Uterus (tissue), 4 donors: Measurements from ENCODE around the gene DMPK. TPM values are rescaled to one million over a fixed set of nuclear protein-coding genes. Genes with fewer than 3 reads are reported as not detected.

Experiments
- DNase-seq, 2 donors: peaks; one replicate each; pipeline ENCODE4 v3.0.0-alpha.2; 2019 to 2020
- H3K27ac ChIP-seq, 2 donors: fragments of 200-600 bp; sonication (generic); 1 replicate in 1 of 2; 2 replicates in 1 of 2; pipeline ENCODE4 v1.5.1; 2016 to 2018
- H3K27me3 ChIP-seq, 2 donors: fragments of 200-600 bp; sonication (generic); one replicate each; pipeline ENCODE4 v1.5.1; 2018 to 2019; ENCODE audit warnings: control low read depth in 1 of 2
- H3K36me3 ChIP-seq, 2 donors: fragments of 200-600 bp; sonication (generic); one replicate each; pipeline ENCODE4 v1.5.1; 2019; ENCODE audit warnings: control low read depth in 1 of 2
- H3K4me1 ChIP-seq, 2 donors: fragments of 200-600 bp; sonication (generic); one replicate each; pipeline ENCODE4 v1.5.1; 2018 to 2019; ENCODE audit warnings: control low read depth in 1 of 2
- H3K4me3 ChIP-seq, 2 donors: fragments of 200-600 bp; sonication (generic); 1 replicate in 1 of 2; 2 replicates in 1 of 2; pipeline ENCODE4 v1.5.1; 2018 to 2019; ENCODE audit warnings: mild to moderate bottlenecking in 1 of 2
- H3K9me3 ChIP-seq, 2 donors: fragments of 200-600 bp; sonication (generic); one replicate each; pipeline ENCODE4 v1.5.1; 2019; ENCODE audit warnings: control low read depth in 1 of 2
- POLR2A ChIP-seq, 2 donors: fragments of 450-650 bp; IDR thresholded peaks; one replicate each; pipeline ENCODE4 v1.6.1; 2016; ENCODE audit warnings: antibody characterized with exemption in 2 of 2, mild to moderate bottlenecking in 1 of 2, moderate library complexity in 1 of 2
- intact Hi-C: fragments of 100-400 bp; cut with DNase I; formaldehyde crosslinking; loops from one replicate; pipeline ENCODE4 v1.15.1; 2023; ENCODE audit warnings: low total_unique reads
- total RNA-seq, 4 donors: library from RNA; depleted of rRNA in 3 of 4; stranded (reverse); fragments of >200 nt in 3 of 4; gene quantifications; one replicate each; pipeline versions ENCODE4 v1.1.0 to v1.2.4, GENCODE V29; 2014 to 2023
- TF ChIP-seq, protein P1 (sequence below), 4 experiments: fragments of 200-600 bp in 2 of 4; fragments of 450-650 bp in 2 of 4; sonication (generic) in 2 of 4; IDR thresholded peaks; one replicate each; pipeline ENCODE4 v1.5.1; 2016 to 2019; ENCODE audit warnings: antibody characterized with exemption in 4 of 4, mild to moderate bottlenecking in 2 of 4, moderate library complexity in 1 of 4
- donor health status: DM: yes; HTN: yes; CAD: no.

DMPK gene
- total RNA-seq, 4 donors from 2014 or later = 15.3 to 211 (median 43.8) TPM

DNA sequence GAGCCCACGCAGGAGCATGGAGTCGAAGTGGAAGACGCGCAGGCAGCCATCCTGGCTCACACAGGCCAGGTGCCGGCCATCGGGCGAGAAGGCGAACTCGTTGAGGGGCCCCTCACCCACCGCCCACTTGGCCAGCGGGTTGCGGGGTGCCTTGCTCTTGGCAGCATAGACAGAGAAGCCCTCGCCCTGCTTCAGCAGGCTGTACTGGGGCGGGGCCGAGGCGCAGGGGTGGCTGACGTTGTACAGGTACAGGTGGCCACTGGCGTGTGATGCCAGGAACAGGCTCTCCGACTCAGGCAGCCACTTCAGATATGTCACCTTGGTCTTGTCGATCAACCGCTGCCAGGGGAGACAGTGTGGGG lies 4.2 kb upstream of the DMPK start:
- Histone ChIP-seq H3K4me3 (no peak overlapping the region), H3K27ac (no peak overlapping the region), H3K27me3 (no peaks in the 10 kb centered on the region), H3K36me3 (no peaks in the 10 kb centered on the region), H3K4me1 (peaks cover 0 to 19% of the 10 kb centered on the region in 2 donors), H3K9me3 (no peaks in the 10 kb centered on the region)
- intact Hi-C loops = no loop called here
- no peak for DNase-seq
- TF ChIP-seq, protein P1, sequence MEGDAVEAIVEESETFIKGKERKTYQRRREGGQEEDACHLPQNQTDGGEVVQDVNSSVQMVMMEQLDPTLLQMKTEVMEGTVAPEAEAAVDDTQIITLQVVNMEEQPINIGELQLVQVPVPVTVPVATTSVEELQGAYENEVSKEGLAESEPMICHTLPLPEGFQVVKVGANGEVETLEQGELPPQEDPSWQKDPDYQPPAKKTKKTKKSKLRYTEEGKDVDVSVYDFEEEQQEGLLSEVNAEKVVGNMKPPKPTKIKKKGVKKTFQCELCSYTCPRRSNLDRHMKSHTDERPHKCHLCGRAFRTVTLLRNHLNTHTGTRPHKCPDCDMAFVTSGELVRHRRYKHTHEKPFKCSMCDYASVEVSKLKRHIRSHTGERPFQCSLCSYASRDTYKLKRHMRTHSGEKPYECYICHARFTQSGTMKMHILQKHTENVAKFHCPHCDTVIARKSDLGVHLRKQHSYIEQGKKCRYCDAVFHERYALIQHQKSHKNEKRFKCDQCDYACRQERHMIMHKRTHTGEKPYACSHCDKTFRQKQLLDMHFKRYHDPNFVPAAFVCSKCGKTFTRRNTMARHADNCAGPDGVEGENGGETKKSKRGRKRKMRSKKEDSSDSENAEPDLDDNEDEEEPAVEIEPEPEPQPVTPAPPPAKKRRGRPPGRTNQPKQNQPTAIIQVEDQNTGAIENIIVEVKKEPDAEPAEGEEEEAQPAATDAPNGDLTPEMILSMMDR (IDR thresholded peaks at IDR 0.05) = no peak
- no peak for TF ChIP-seq POLR2A (IDR thresholded peaks at IDR 0.05)

GRCh38 chr19:45785781-45786532 lies 3.7 kb upstream of the DMPK start:
- no peaks in the 10 kb centered on the region for H3K36me3 ChIP-seq
- H3K9me3 ChIP-seq = no peaks in the 10 kb centered on the region

GRCh38 chr19:45785097-45785496 lies 2.8 kb upstream of the DMPK start:
- intact Hi-C loops = no loop called here
- H3K27ac ChIP-seq = peak overlapping the region; percentile 93 to 97
- H3K27me3 ChIP-seq = no peaks in the 10 kb centered on the region
- no peak for TF ChIP-seq POLR2A (IDR thresholded peaks at IDR 0.05)
- TF ChIP-seq, protein P1 (IDR thresholded peaks at IDR 0.05) = no peak
- H3K4me1 ChIP-seq = peaks cover 6 to 17% of the 10 kb centered on the region in 2 donors
- H3K36me3 ChIP-seq = no peaks in the 10 kb centered on the region
- DNase-seq = no peak
- H3K9me3 ChIP-seq = no peaks in the 10 kb centered on the region
- no peak overlapping the region for H3K4me3 ChIP-seq

More at GRCh38 chr19:45785781-45786532, 3.7 kb upstream of the DMPK start:
- Histone ChIP-seq H3K4me1 (peaks cover 0 to 17% of the 10 kb centered on the region in 2 donors), H3K4me3 (no peak overlapping the region), H3K27me3 (no peaks in the 10 kb centered on the region), H3K27ac (peak overlapping the region in 1 of 2 donors; percentile 97)
- intact Hi-C loops = no loop called here
- DNase-seq = no peak
- TF ChIP-seq POLR2A (IDR thresholded peaks at IDR 0.05) = no peak
- TF ChIP-seq, protein P1 (IDR thresholded peaks at IDR 0.05) = no peak

DNA sequence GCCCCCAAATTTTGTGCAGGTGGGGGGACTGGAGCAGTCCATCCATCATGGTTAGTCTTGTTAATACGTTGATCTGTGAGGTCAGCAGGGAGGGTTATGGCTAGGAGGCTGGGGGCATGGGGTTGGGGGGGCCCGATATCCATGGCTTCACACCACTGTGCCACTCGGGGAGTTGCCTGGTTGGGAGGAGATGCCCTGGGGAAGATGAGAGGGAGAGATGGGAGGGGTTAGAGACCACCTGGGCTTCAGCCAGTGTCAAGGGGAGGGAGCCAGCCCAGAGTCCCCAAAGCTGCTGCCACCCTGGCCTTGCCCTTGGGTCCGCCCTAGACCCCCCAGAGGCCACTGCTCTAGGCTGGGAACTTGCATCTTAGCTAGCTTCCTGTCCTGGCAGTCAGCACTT lies 1.8 kb upstream of the DMPK start:
- H3K4me3 ChIP-seq = no peak overlapping the region

More for the DNA sequence above, 1.8 kb upstream of the DMPK start:
- no peaks in the 10 kb centered on the region for H3K36me3 ChIP-seq
- peak overlapping the region; percentile 93 to 97 for H3K27ac ChIP-seq
- H3K27me3 ChIP-seq = no peaks in the 10 kb centered on the region
- DNase-seq = no peak
- intact Hi-C loops = no loop called here
- TF ChIP-seq POLR2A (IDR thresholded peaks at IDR 0.05) = no peak
- TF ChIP-seq, protein P1 (IDR thresholded peaks at IDR 0.05) = no peak
- no peaks in the 10 kb centered on the region for H3K9me3 ChIP-seq
- peaks cover 6 to 17% of the 10 kb centered on the region in 2 donors for H3K4me1 ChIP-seq
